Sigmoid colon (tissue), 7 donors: ENCODE results near the gene NOS1AP. TPM values are rescaled to one million over a fixed set of nuclear protein-coding genes. Genes with fewer than 3 reads are reported as not detected.

Experiments
- polyA plus RNA-seq, 3 donors: library from polyadenylated mRNA; stranded (reverse); fragments of 200-250 nt; gene quantifications; one replicate each; pipeline ENCODE4 v1.2.3, GENCODE V29; 2013
- small RNA-seq, 3 donors: library from RNA; depleted of rRNA; stranded (forward); fragments of <200 nt; gene quantifications; one replicate each; pipeline ENCODE3, GENCODE V24; 2016
- total RNA-seq, 4 donors: library from RNA; depleted of rRNA; stranded (reverse); fragments of >200 nt; gene quantifications; one replicate each; pipeline ENCODE4 v1.1.0, GENCODE V29; 2016
- donor health status: healthy with polysubstance abuse.
- donor health status: Bipolar disorder and iron deficiency.
- donor health status: healthy.

The NOS1AP gene
- total and polyA plus RNA-seq, 7 donors, result 1.2 to 11.9 (median 4.6) TPM

Small RNAs within 50 kb of the gene (small RNA-seq; reads per million reads assigned to genes)
- gene MIR4654 (0 to 0.22 (median 0) reads per million in 3 donors), gene MIR556 (0 reads per million in 3 donors), gene RNA5SP61 (0 reads per million in 3 donors)

Other genes starting within 250 kb of the NOS1AP start
- gene OLFML2B, start 45.8 kb upstream of the NOS1AP start, total RNA-seq, result 10 to 100 TPM; 14.3 to 27.4 (median 20.2) TPM
- gene OLFML2B, start 45.8 kb upstream of the NOS1AP start, polyA plus RNA-seq, result 1 to 10 TPM; 1.2 to 5.3 (median 3.5) TPM